GM12878 (cell line): ENCODE data around the gene MYO10. TPM values are rescaled to one million over a fixed set of nuclear protein-coding genes. Genes with fewer than 3 reads are reported as not detected.

Experiments used
- CBX3 ChIP-seq: fragments of 200-600 bp; sonication (generic); IDR thresholded peaks from 2 replicates; pipeline ENCODE4 v1.6.1; 2016; ENCODE audit warnings: low read depth, borderline replicate concordance
- KLF5 ChIP-seq: fragments of 450-650 bp; IDR thresholded peaks from 2 replicates; pipeline ENCODE4 v1.6.1; 2014; ENCODE audit warnings: mild to moderate bottlenecking; ENCODE audit not compliant: partially characterized antibody
- PAX5 ChIP-seq: IDR thresholded peaks from 2 replicates; pipeline ENCODE4 v1.6.1; 2011; ENCODE audit warnings: low read depth, low read length, borderline replicate concordance
- PML ChIP-seq: IDR thresholded peaks from 2 replicates; pipeline ENCODE4 v1.6.1; 2012; ENCODE audit warnings: low read length, inconsistent platforms
- POU2F2 ChIP-seq: IDR thresholded peaks from 3 replicates; pipeline ENCODE4 v1.6.1; 2011; ENCODE audit warnings: low read depth, mild to moderate bottlenecking, low read length, borderline replicate concordance
- SPI1 ChIP-seq: IDR thresholded peaks from 2 replicates; pipeline ENCODE4 v1.6.1; 2011; ENCODE audit warnings: low read depth, mild to moderate bottlenecking, low read length, moderate library complexity, borderline replicate concordance; ENCODE audit not compliant: insufficient read depth
- TAF1 ChIP-seq: IDR thresholded peaks from 2 replicates; pipeline ENCODE4 v1.6.1; 2011; ENCODE audit warnings: mild to moderate bottlenecking, low read depth, low read length, borderline replicate concordance
- TBL1XR1 ChIP-seq: IDR thresholded peaks from 2 replicates; pipeline ENCODE4 v1.6.1; 2012; ENCODE audit warnings: low read depth, low read length, improper control_type of control experiment
- ZNF274 ChIP-seq: IDR thresholded peaks from one replicate; pipeline ENCODE4 v1.8.0; 2011; ENCODE audit not compliant: insufficient read length, insufficient read depth
- polyA plus RNA-seq, 11 experiments: library from polyadenylated mRNA; depleted of rRNA in 4 of 11; unstranded in 6 of 11; stranded (reverse) in 5 of 11; fragments of >200 nt; fragmentation: Nextera tagmentation in 4 of 11; fragmentation: Illumina TruSeq in 1 of 11; extraction: Ambion mirVana in 4 of 11; extraction: Trizol in 1 of 11; gene quantifications; 1 replicate in 1 of 11; 2 replicates in 10 of 11; pipeline versions ENCODE4 v1.2.1 to v1.2.3, GENCODE V29; 2011 to 2016; ENCODE audit warnings: inconsistent platforms in 2 of 11, missing spikeins in 2 of 11, low read depth in 1 of 11
- total RNA-seq, 4 experiments: library from RNA; depleted of rRNA in 3 of 4; stranded (reverse); fragments of >200 nt in 3 of 4; fragmentation: Illumina TruSeq in 1 of 4; extraction: Trizol in 1 of 4; gene quantifications; 2 replicates each; pipeline versions ENCODE4 v1.2.1 to v1.2.3, GENCODE V29; 2013 to 2021
- TF ChIP-seq, protein P1 (sequence below): fragments of 450-650 bp; IDR thresholded peaks from 2 replicates; pipeline ENCODE4 v1.6.1; 2017; ENCODE audit warnings: low read depth, mild to moderate bottlenecking, moderate library complexity
- TF ChIP-seq, protein P2 (sequence below): IDR thresholded peaks from 2 replicates; pipeline ENCODE4 v1.6.1; 2012; ENCODE audit warnings: low read depth, low read length, improper control_type of control experiment
- TF ChIP-seq, protein P3 (sequence below): IDR thresholded peaks from 2 replicates; pipeline ENCODE4 v1.6.1; 2012; ENCODE audit warnings: low read depth, low read length, improper control_type of control experiment
- TF ChIP-seq, protein P4 (sequence below): fragments of 450-650 bp; IDR thresholded peaks from 2 replicates; pipeline ENCODE4 v1.6.1; 2017; ENCODE audit warnings: borderline replicate concordance

Gene MYO10
- total and polyA plus RNA-seq, 10 of the 15 experiments (the other 5 are each of a cell fraction or from before 2014, with no cell fraction given): 0.02 to 0.77 (median 0.17) TPM

DNA sequence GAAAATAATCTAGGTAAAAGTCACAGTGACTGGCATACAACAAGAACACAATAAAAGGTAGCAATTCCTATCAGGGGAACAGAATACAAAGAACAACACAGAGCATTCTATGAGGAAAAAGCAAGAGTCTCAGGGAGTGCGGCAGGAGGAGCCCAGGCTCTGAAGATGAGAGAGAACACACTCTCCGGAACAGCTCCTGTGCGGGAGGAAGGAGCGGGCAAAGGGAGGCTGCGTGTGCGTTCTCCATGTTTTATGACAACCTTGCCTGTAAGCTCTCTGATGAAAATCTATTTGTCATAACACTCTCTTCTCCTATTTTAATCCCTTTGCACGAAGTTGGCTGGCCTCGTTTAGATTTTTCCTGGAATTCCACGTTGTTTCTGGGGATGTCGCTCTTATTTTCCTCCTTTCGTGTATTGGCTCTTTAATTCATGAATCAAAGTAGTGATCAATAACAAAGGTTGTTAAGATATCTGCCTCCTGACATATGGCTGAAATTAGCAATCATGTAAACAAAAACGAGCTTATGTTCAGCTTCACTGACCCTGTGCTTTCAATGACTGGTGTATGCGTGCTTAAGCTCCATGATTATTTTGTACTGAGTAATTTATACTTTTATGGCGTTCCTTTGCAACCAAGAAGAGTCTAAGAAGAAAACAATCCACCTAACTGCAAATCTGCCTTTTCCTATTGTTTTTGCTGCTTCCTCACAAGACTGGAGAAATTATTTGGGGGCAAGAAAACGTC, 109.5 kb downstream of the MYO10 start (continued):
- TF ChIP-seq SPI1 (no peak), KLF5 (no peak), POU2F2 (no peak), PML (no peak), CBX3 (no peak), TBL1XR1 (no peak), ZNF274 (no peak), PAX5 (no peak), TAF1 (no peak)
- TF ChIP-seq, protein P1, sequence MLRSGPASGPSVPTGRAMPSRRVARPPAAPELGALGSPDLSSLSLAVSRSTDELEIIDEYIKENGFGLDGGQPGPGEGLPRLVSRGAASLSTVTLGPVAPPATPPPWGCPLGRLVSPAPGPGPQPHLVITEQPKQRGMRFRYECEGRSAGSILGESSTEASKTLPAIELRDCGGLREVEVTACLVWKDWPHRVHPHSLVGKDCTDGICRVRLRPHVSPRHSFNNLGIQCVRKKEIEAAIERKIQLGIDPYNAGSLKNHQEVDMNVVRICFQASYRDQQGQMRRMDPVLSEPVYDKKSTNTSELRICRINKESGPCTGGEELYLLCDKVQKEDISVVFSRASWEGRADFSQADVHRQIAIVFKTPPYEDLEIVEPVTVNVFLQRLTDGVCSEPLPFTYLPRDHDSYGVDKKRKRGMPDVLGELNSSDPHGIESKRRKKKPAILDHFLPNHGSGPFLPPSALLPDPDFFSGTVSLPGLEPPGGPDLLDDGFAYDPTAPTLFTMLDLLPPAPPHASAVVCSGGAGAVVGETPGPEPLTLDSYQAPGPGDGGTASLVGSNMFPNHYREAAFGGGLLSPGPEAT: no peak
- TF ChIP-seq, protein P2, sequence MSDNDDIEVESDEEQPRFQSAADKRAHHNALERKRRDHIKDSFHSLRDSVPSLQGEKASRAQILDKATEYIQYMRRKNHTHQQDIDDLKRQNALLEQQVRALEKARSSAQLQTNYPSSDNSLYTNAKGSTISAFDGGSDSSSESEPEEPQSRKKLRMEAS: no peak
- TF ChIP-seq, protein P3, sequence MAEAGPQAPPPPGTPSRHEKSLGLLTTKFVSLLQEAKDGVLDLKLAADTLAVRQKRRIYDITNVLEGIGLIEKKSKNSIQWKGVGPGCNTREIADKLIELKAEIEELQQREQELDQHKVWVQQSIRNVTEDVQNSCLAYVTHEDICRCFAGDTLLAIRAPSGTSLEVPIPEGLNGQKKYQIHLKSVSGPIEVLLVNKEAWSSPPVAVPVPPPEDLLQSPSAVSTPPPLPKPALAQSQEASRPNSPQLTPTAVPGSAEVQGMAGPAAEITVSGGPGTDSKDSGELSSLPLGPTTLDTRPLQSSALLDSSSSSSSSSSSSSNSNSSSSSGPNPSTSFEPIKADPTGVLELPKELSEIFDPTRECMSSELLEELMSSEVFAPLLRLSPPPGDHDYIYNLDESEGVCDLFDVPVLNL: no peak
- TF ChIP-seq, protein P4, sequence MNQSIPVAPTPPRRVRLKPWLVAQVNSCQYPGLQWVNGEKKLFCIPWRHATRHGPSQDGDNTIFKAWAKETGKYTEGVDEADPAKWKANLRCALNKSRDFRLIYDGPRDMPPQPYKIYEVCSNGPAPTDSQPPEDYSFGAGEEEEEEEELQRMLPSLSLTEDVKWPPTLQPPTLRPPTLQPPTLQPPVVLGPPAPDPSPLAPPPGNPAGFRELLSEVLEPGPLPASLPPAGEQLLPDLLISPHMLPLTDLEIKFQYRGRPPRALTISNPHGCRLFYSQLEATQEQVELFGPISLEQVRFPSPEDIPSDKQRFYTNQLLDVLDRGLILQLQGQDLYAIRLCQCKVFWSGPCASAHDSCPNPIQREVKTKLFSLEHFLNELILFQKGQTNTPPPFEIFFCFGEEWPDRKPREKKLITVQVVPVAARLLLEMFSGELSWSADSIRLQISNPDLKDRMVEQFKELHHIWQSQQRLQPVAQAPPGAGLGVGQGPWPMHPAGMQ: no peak
